WTC11 (cell line): ENCODE results near the gene BBS9.

Experiments used
- CBFB ChIP-seq: sonication (generic); formaldehyde crosslinking; IDR thresholded peaks from 2 replicates; pipeline ENCODE4 v1.8.1; 2022; ENCODE audit warnings: mild to moderate bottlenecking, low read depth, missing genetic modification reagents
- CTCF ChIP-seq: fragments of 200-600 bp; IDR thresholded peaks from 2 replicates; pipeline ENCODE4 v1.8.0; 2022; ENCODE audit warnings: antibody characterized with exemption
- STAT6 ChIP-seq: sonication (generic); formaldehyde crosslinking; conservative IDR thresholded peaks from 2 replicates; pipeline ENCODE4 v1.8.1; 2023; ENCODE audit warnings: mild to moderate bottlenecking, low read depth, missing genetic modification reagents, moderate library complexity

DNA sequence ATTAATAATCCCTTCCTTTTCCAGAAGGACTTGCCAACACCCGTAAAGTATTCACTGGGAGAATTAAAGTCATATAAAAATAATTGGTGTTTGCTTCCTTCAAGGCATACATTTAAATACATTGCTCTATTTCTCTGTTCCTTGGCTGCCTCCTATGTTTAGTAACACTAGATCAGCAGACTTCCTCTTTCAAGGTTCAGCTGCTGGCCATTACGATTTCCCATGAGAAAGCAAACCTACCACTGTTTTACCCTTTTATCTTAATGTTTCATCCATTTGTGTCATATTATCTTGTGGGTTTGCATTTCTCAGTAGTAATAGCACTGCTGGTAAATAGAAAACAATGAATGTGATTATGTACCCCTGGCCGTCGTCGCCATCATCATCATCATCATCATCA, 462.1 kb downstream of the BBS9 start:
- TF ChIP-seq STAT6 (CRISPR knock-in tag) (no peak), CTCF (no peak), CBFB (CRISPR knock-in tag) (no peak)
